Motor neuron (in vitro differentiated cells): ENCODE data around the gene SNX33. TPM values are rescaled to one million over a fixed set of nuclear protein-coding genes. Genes with fewer than 3 reads are reported as not detected.
"Not testable (repeated sequence)": the region's sequence is repeated elsewhere in the genome, so short reads cannot be mapped to it uniquely, and the experiment has no call there.

Source experiments
- ATAC-seq, 8 experiments: fragments of 200-7000 bp; cut with Tn5 transposase; replicated peaks in 6 of 8; 2 replicates each; pipeline ENCODE4 v1.8.0; 2021; ENCODE audit warnings: mild to moderate bottlenecking in 8 of 8, moderate library complexity in 8 of 8
- H3K27ac ChIP-seq, 2 donors: fragments of 250-450 bp; sonication (Bioruptor Pico); 2 replicates each; pipeline ENCODE4 v1.9.0; 2021; ENCODE audit warnings: antibody characterized with exemption in 2 of 2, mild to moderate bottlenecking in 2 of 2, moderate library complexity in 1 of 2
- H3K4me1 ChIP-seq, 2 donors: fragments of 250-450 bp; sonication (Bioruptor Pico); replicated peaks in 1 of 2; 2 replicates each; pipeline ENCODE4 v1.6.1; 2021; ENCODE audit warnings: antibody characterized with exemption in 2 of 2, mild to moderate bottlenecking in 2 of 2, moderate library complexity in 1 of 2
- H3K4me3 ChIP-seq, 5 donors: fragments of 250-450 bp; sonication (Bioruptor Pico); 2 replicates each; pipeline ENCODE4 v1.9.0; 2021; ENCODE audit warnings: antibody characterized with exemption in 5 of 5, mild to moderate bottlenecking in 5 of 5, moderate library complexity in 4 of 5
- WGBS, 10 experiments: fragments of 450-650 bp; shearing (Covaris generic); methylation state at CpG; one replicate each; pipeline ENCODE4 v1.0.0; 2022; 5-methylcytosine and 5-hydroxymethylcytosine counted together
- in situ Hi-C, 9 experiments: fragments of 400-800 bp; cut with MboI; loops; one replicate each; pipeline ENCODE4 v1.15.0; 2021; ENCODE audit warnings: low sequenced_read_pairs in 9 of 9, low pct_unique_long_range_greater_than_20kb in 2 of 9; ENCODE audit not compliant: unreplicated experiment in 9 of 9
- total RNA-seq, 8 experiments: library from RNA; unstranded; fragments of 300-600 nt; gene quantifications; 2 replicates each; pipeline versions ENCODE4 v1.2.3 to v1.2.4, GENCODE V29; 2022

SNX33 gene
- total RNA-seq, 8 experiments from 2014 or later, result 2.2 to 14.4 (median 5.2) TPM

GRCh38 chr15:75673426-75674235 is 25.9 kb downstream of the SNX33 start:
- peaks cover 0 to 19% of the 10 kb centered on the region in 2 donors for H3K4me1 ChIP-seq
- in situ Hi-C loops, result no loop called here
- 17 to 76% methylated on average over 1 to 2 of the region's 10 CpGs; no CpG with 5 or more reads in 8 of the 10 experiments for WGBS, 10 experiments
- ATAC-seq, result peak in 7 of 8 experiments; percentile 8 to 87 (median 36)
- no peak overlapping the region for H3K4me3 ChIP-seq
- H3K27ac ChIP-seq, result no peak overlapping the region

- in situ Hi-C loops, result no loop called here
- WGBS, 10 experiments, result 66 to 100% (median 96%) methylated on average over 1 to 7 of the region's 8 CpGs; no CpG with 5 or more reads in 6 of the 10 experiments
- no peak overlapping the region for H3K4me3 ChIP-seq
- ATAC-seq, result no peak
- H3K27ac ChIP-seq, result no peak overlapping the region
- peaks cover 0 to 19% of the 10 kb centered on the region in 2 donors for H3K4me1 ChIP-seq
These were observed 26.7 kb downstream of the SNX33 start for GRCh38 chr15:75674366-75674765.

GRCh38 chr15:75675579-75676404 is 28.1 kb downstream of the SNX33 start:
- 80 to 100% (median 85%) methylated on average over 1 to 5 of the region's 41 CpGs; no CpG with 5 or more reads in 5 of the 10 experiments for WGBS, 10 experiments
- Histone ChIP-seq H3K4me1 (peaks cover 0 to 19% of the 10 kb centered on the region in 2 donors), H3K4me3 (no peak overlapping the region), H3K27ac (no peak overlapping the region)
- in situ Hi-C loops, result loop anchor here in 2 of 9 experiments (25.0 kb wide), 1 partner anchor 137 kb away; no protein-coding TSS in a partner anchor
- peak in 1 of 8 experiments; percentile 5 for ATAC-seq

GRCh38 chr15:75676688-75677464 is 29.2 kb downstream of the SNX33 start:
- H3K27ac ChIP-seq, result no peak overlapping the region
- peak in 1 of 8 experiments; percentile 5 for ATAC-seq
- in situ Hi-C loops, result loop anchor here in 2 of 9 experiments (25.0 kb wide), 1 partner anchor 135 kb away; no protein-coding TSS in a partner anchor
- peaks cover 0 to 19% of the 10 kb centered on the region in 2 donors for H3K4me1 ChIP-seq
- WGBS, 10 experiments, result 50 to 100% (median 88%) methylated on average over 1 to 9 of the region's 30 CpGs; no CpG with 5 or more reads in 4 of the 10 experiments
- no peak overlapping the region for H3K4me3 ChIP-seq

- Histone ChIP-seq H3K4me3 (no peak overlapping the region), H3K4me1 (peaks cover 0 to 19% of the 10 kb centered on the region in 2 donors), H3K27ac (no peak overlapping the region)
- ATAC-seq, result peak in 1 of 8 experiments; percentile 3
- in situ Hi-C loops, result loop anchor here in 2 of 9 experiments (25.0 kb wide), 1 partner anchor 135 kb away; no protein-coding TSS in a partner anchor
- 67 to 100% (median 90%) methylated on average over 1 to 5 of the region's 16 CpGs; no CpG with 5 or more reads in 6 of the 10 experiments for WGBS, 10 experiments
These were observed 30.0 kb downstream of the SNX33 start for GRCh38 chr15:75677465-75678323.

GRCh38 chr15:75678324-75678690 is 30.6 kb downstream of the SNX33 start:
- H3K27ac ChIP-seq, H3K4me3 ChIP-seq, ATAC-seq: not testable (repeated sequence)
- in situ Hi-C loops, result loop anchor here in 2 of 9 experiments (25.0 kb wide), 1 partner anchor 134 kb away; no protein-coding TSS in a partner anchor
- WGBS, 10 experiments, result 87 to 100% (median 92%) methylated on average over 1 to 5 of the region's 6 CpGs; no CpG with 5 or more reads in 2 of the 10 experiments
- peaks cover 0 to 17% of the 10 kb centered on the region in 2 donors for H3K4me1 ChIP-seq

GRCh38 chr15:75680007-75680789 is 32.5 kb downstream of the SNX33 start:
- Histone ChIP-seq H3K4me3 (no peak overlapping the region), H3K27ac (no peak overlapping the region), H3K4me1 (peaks cover 3 to 13% of the 10 kb centered on the region in 2 donors)
- WGBS, 10 experiments, result 70 to 100% (median 77%) methylated on average over 2 to 6 of the region's 11 CpGs; no CpG with 5 or more reads in 5 of the 10 experiments
- in situ Hi-C loops, result loop anchor here in 2 of 9 experiments (25.0 kb wide), 1 partner anchor 132 kb away; no protein-coding TSS in a partner anchor
- ATAC-seq, result no peak

GRCh38 chr15:75682181-75683135 is 34.7 kb downstream of the SNX33 start:
- H3K27ac ChIP-seq, result no peak overlapping the region
- in situ Hi-C loops, result loop anchor here in 2 of 9 experiments (25.0 kb wide), 1 partner anchor 130 kb away; no protein-coding TSS in a partner anchor
- peaks cover 3 to 11% of the 10 kb centered on the region in 2 donors for H3K4me1 ChIP-seq
- no peak overlapping the region for H3K4me3 ChIP-seq
- WGBS, 10 experiments, result 75 to 100% (median 89%) methylated on average over 2 to 5 of the region's 40 CpGs; no CpG with 5 or more reads in 7 of the 10 experiments
- ATAC-seq, result no peak

GRCh38 chr15:75683646-75684312 is 36.1 kb downstream of the SNX33 start:
- in situ Hi-C loops, result loop anchor here in 2 of 9 experiments (25.0 kb wide), 1 partner anchor 129 kb away; no protein-coding TSS in a partner anchor
- WGBS, 10 experiments, result 100% methylated on average over 1 of the region's 14 CpGs; no CpG with 5 or more reads in 9 of the 10 experiments
- peak; percentile 49 to 93 (median 80) for ATAC-seq

More at GRCh38 chr15:75683646-75684312, 36.1 kb downstream of the SNX33 start:
- H3K4me3 ChIP-seq, H3K27ac ChIP-seq, H3K4me1 ChIP-seq: not testable (repeated sequence)
